HEK293 (cell line): ENCODE measurements around the gene OSBP2.

ENCODE experiments used
- BCL11B ChIP-seq: fragments of 450-650 bp; formaldehyde crosslinking; IDR thresholded peaks from 2 replicates; pipeline ENCODE4 v1.5.1; 2016; ENCODE audit warnings: low read depth, missing biosample characterization, missing genetic modification characterization
- CTCF ChIP-seq: fragments of 450-650 bp; formaldehyde crosslinking; IDR thresholded peaks from 2 replicates; pipeline ENCODE4 v1.5.1; 2016; ENCODE audit warnings: missing biosample characterization, missing genetic modification characterization
- SP2 ChIP-seq: fragments of 450-650 bp; formaldehyde crosslinking; IDR thresholded peaks from 2 replicates; pipeline ENCODE4 v1.5.1; 2016; ENCODE audit warnings: missing biosample characterization, missing genetic modification characterization
- TCF7L2 ChIP-seq: IDR thresholded peaks from 2 replicates; pipeline ENCODE4 v1.6.1; 2011; ENCODE audit warnings: low read depth, mild to moderate bottlenecking, inconsistent platforms, low read length, moderate library complexity, borderline replicate concordance
- TRIM28 ChIP-seq: IDR thresholded peaks from 2 replicates; pipeline ENCODE4 v1.6.1; 2011; ENCODE audit warnings: low read length, control low read depth, borderline replicate concordance
- TSHZ1 ChIP-seq: fragments of 450-650 bp; formaldehyde crosslinking; IDR thresholded peaks from 2 replicates; pipeline ENCODE4 v1.5.1; 2016; ENCODE audit warnings: missing biosample characterization, missing genetic modification characterization, borderline replicate concordance
- ZBTB1 ChIP-seq: fragments of 450-650 bp; formaldehyde crosslinking; IDR thresholded peaks from 2 replicates; pipeline ENCODE4 v1.5.1; 2016; ENCODE audit warnings: missing biosample characterization, missing genetic modification characterization
- ZNF138 ChIP-seq: fragments of 450-650 bp; formaldehyde crosslinking; IDR thresholded peaks from 2 replicates; pipeline ENCODE4 v1.5.1; 2016; ENCODE audit warnings: missing biosample characterization, missing genetic modification characterization, borderline replicate concordance
- ZNF24 ChIP-seq: fragments of 450-650 bp; formaldehyde crosslinking; IDR thresholded peaks from 2 replicates; pipeline ENCODE4 v1.5.1; 2016; ENCODE audit warnings: missing biosample characterization, missing genetic modification characterization
- ZNF311 ChIP-seq: fragments of 450-650 bp; formaldehyde crosslinking; IDR thresholded peaks from 2 replicates; pipeline ENCODE4 v1.5.1; 2017; ENCODE audit warnings: missing biosample characterization, missing genetic modification characterization, borderline replicate concordance
- ZNF639 ChIP-seq: fragments of 450-650 bp; formaldehyde crosslinking; IDR thresholded peaks from 2 replicates; pipeline ENCODE4 v1.5.1; 2016; ENCODE audit warnings: missing biosample characterization, missing genetic modification characterization
- ZNF768 ChIP-seq: fragments of 450-650 bp; formaldehyde crosslinking; IDR thresholded peaks from 2 replicates; pipeline ENCODE4 v1.5.1; 2018; ENCODE audit warnings: missing biosample characterization, mild to moderate bottlenecking, missing genetic modification characterization
- ZSCAN16 ChIP-seq: fragments of 450-650 bp; formaldehyde crosslinking; IDR thresholded peaks from 2 replicates; pipeline ENCODE4 v1.5.1; 2016; ENCODE audit warnings: missing biosample characterization, missing genetic modification characterization
- ZXDB ChIP-seq: fragments of 450-650 bp; formaldehyde crosslinking; IDR thresholded peaks from 2 replicates; pipeline ENCODE4 v1.5.1; 2016; ENCODE audit warnings: missing biosample characterization, missing genetic modification characterization

- no peak for TF ChIP-seq CTCF
- no peak for TF ChIP-seq ZNF24 (tag by site-specific recombination)
- TF ChIP-seq BCL11B (tag by site-specific recombination): no peak
- no peak for TF ChIP-seq ZNF768 (tag by site-specific recombination)
- TF ChIP-seq TCF7L2: no peak
- TF ChIP-seq ZBTB1 (tag by site-specific recombination): no peak
- no peak for TF ChIP-seq ZNF639 (tag by site-specific recombination)
- TF ChIP-seq TRIM28: no peak
- no peak for TF ChIP-seq ZXDB (tag by site-specific recombination)
- no peak for TF ChIP-seq ZNF311 (tag by site-specific recombination)
- TF ChIP-seq SP2 (tag by site-specific recombination): no peak
- no peak for TF ChIP-seq ZSCAN16 (tag by site-specific recombination)
- TF ChIP-seq TSHZ1: no peak
- no peak for TF ChIP-seq ZNF138 (tag by site-specific recombination)
Observed at GRCh38 chr22:30751529-30751928, 56.9 kb downstream of the OSBP2 start.
